ENCODE measurements around the gene SCN9A. TPM values are rescaled to one million over a fixed set of nuclear protein-coding genes. Genes with fewer than 3 reads are reported as not detected.

SCN9A gene
- polyA plus RNA-seq, 1 donor from 2014 or later: 10.4 TPM

DNA sequence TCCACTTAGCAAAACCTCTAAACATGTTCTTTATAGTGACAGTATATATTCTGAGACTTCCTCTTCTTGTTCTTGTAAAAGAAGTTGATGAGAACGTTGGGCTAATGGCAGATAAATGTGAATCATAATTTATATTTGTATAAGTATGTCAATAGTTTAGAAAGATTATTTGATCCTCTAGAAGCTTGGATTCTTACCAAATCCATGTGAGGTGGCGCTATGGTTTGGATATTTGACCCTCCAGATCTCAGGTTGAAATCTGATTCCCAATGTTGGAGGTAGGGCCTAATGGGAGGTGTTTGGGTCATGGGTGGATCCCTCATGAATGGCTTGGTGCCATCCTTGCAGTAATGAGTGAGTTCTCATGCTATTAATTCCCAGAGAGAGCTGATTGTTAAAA is 218.2 kb downstream of the SCN9A start:
- H3K4me3 ChIP-seq (ENCODE audit: low read length): no peak overlapping the region
- H3K9me2 ChIP-seq (ENCODE audit: insufficient read depth, low read length): no peaks in the 10 kb centered on the region
- H3K27ac ChIP-seq (ENCODE audit: low read length): no peak overlapping the region
- TF ChIP-seq MXI1 (conservative IDR thresholded peaks at IDR 0.05; ENCODE audit: poor library complexity, severe bottlenecking) (no peak), POLR2AphosphoS5 (IDR thresholded peaks at IDR 0.05) (no peak), EZH2 (IDR thresholded peaks at IDR 0.05; ENCODE audit: borderline replicate concordance, insufficient read depth, low read length, poor library complexity, severe bottlenecking) (no peak), SMC3 (conservative IDR thresholded peaks at IDR 0.05; ENCODE audit: poor library complexity) (no peak), TAF1 (IDR thresholded peaks at IDR 0.05; ENCODE audit: low read depth) (no peak), RAD21 (conservative IDR thresholded peaks at IDR 0.05) (no peak), EP300 (conservative IDR thresholded peaks at IDR 0.05; ENCODE audit: poor library complexity, severe bottlenecking) (no peak)
- TF ChIP-seq, protein P1, sequence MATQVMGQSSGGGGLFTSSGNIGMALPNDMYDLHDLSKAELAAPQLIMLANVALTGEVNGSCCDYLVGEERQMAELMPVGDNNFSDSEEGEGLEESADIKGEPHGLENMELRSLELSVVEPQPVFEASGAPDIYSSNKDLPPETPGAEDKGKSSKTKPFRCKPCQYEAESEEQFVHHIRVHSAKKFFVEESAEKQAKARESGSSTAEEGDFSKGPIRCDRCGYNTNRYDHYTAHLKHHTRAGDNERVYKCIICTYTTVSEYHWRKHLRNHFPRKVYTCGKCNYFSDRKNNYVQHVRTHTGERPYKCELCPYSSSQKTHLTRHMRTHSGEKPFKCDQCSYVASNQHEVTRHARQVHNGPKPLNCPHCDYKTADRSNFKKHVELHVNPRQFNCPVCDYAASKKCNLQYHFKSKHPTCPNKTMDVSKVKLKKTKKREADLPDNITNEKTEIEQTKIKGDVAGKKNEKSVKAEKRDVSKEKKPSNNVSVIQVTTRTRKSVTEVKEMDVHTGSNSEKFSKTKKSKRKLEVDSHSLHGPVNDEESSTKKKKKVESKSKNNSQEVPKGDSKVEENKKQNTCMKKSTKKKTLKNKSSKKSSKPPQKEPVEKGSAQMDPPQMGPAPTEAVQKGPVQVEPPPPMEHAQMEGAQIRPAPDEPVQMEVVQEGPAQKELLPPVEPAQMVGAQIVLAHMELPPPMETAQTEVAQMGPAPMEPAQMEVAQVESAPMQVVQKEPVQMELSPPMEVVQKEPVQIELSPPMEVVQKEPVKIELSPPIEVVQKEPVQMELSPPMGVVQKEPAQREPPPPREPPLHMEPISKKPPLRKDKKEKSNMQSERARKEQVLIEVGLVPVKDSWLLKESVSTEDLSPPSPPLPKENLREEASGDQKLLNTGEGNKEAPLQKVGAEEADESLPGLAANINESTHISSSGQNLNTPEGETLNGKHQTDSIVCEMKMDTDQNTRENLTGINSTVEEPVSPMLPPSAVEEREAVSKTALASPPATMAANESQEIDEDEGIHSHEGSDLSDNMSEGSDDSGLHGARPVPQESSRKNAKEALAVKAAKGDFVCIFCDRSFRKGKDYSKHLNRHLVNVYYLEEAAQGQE (IDR thresholded peaks at IDR 0.05; ENCODE audit: borderline replicate concordance): no peak
- TF ChIP-seq, protein P2, sequence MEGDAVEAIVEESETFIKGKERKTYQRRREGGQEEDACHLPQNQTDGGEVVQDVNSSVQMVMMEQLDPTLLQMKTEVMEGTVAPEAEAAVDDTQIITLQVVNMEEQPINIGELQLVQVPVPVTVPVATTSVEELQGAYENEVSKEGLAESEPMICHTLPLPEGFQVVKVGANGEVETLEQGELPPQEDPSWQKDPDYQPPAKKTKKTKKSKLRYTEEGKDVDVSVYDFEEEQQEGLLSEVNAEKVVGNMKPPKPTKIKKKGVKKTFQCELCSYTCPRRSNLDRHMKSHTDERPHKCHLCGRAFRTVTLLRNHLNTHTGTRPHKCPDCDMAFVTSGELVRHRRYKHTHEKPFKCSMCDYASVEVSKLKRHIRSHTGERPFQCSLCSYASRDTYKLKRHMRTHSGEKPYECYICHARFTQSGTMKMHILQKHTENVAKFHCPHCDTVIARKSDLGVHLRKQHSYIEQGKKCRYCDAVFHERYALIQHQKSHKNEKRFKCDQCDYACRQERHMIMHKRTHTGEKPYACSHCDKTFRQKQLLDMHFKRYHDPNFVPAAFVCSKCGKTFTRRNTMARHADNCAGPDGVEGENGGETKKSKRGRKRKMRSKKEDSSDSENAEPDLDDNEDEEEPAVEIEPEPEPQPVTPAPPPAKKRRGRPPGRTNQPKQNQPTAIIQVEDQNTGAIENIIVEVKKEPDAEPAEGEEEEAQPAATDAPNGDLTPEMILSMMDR (IDR thresholded peaks at IDR 0.05; ENCODE audit: poor library complexity, severe bottlenecking): no peak
- no peak overlapping the region for H2AFZ ChIP-seq (ENCODE audit: low read depth, low read length)
- H3K4me2 ChIP-seq (ENCODE audit: low read length): no peak overlapping the region
- no peaks in the 10 kb centered on the region for H4K20me1 ChIP-seq (ENCODE audit: insufficient read depth)
- no peak overlapping the region for H3K9ac ChIP-seq (ENCODE audit: low read length)
- no peaks in the 10 kb centered on the region for H3K9me3 ChIP-seq (ENCODE audit: low read length)
- no peaks in the 10 kb centered on the region for H3K36me3 ChIP-seq (ENCODE audit: insufficient read depth, low read length)
- no peaks in the 10 kb centered on the region for H3K27me3 ChIP-seq (ENCODE audit: insufficient read depth, low read depth, low read length)
- H3F3A ChIP-seq (ENCODE audit: insufficient read depth, low read length, poor library complexity, severe bottlenecking): no peaks in the 10 kb centered on the region
- no peaks in the 10 kb centered on the region for H3K79me2 ChIP-seq (replicated peaks; ENCODE audit: insufficient read depth, low read length)

DNA sequence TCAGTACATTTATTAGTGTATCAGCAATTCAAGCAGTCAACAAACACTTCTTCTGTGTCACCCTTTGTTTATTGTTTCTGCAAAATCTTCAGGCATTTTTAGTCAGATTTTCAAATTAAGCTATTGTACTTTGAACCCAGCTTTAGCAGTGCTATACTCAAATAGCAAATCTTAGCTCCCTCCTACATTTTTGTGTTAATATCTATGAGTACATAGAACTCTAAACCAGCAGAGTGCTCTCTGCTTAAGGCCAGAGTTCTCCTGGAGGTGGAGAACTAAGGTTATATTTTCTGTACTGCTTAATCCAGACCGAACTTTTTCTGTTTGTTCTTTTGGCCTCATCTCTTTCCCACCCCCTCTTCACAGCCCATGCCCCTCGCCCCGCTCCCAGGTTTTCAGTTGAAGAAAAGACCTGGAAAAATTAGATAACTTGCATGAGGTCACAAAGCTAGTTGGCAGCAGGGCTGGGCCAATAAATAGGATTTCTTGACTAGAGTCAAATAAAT is 218.7 kb downstream of the SCN9A start:
- no peaks in the 10 kb centered on the region for H3F3A ChIP-seq (ENCODE audit: insufficient read depth, low read length, poor library complexity, severe bottlenecking)
- H3K4me2 ChIP-seq (ENCODE audit: low read length): no peak overlapping the region
- no peaks in the 10 kb centered on the region for H3K9me2 ChIP-seq (ENCODE audit: insufficient read depth, low read length)
- H3K36me3 ChIP-seq (ENCODE audit: insufficient read depth, low read length): no peaks in the 10 kb centered on the region
- H3K4me3 ChIP-seq (ENCODE audit: low read length): no peak overlapping the region
- no peaks in the 10 kb centered on the region for H4K20me1 ChIP-seq (ENCODE audit: insufficient read depth)
- no peaks in the 10 kb centered on the region for H3K9me3 ChIP-seq (ENCODE audit: low read length)
- H3K27me3 ChIP-seq (ENCODE audit: insufficient read depth, low read depth, low read length): no peaks in the 10 kb centered on the region
- H3K27ac ChIP-seq (ENCODE audit: low read length): no peak overlapping the region
- no peak overlapping the region for H2AFZ ChIP-seq (ENCODE audit: low read depth, low read length)
- TF ChIP-seq RAD21 (conservative IDR thresholded peaks at IDR 0.05): no peak
- TF ChIP-seq, protein P1 (IDR thresholded peaks at IDR 0.05; ENCODE audit: borderline replicate concordance): no peak
- TF ChIP-seq TAF1 (IDR thresholded peaks at IDR 0.05; ENCODE audit: low read depth): no peak
- TF ChIP-seq POLR2AphosphoS5 (IDR thresholded peaks at IDR 0.05): no peak
- TF ChIP-seq SMC3 (conservative IDR thresholded peaks at IDR 0.05; ENCODE audit: poor library complexity): no peak
- TF ChIP-seq, protein P2 (IDR thresholded peaks at IDR 0.05; ENCODE audit: poor library complexity, severe bottlenecking): no peak
- TF ChIP-seq EZH2 (IDR thresholded peaks at IDR 0.05; ENCODE audit: borderline replicate concordance, insufficient read depth, low read length, poor library complexity, severe bottlenecking): no peak
- no peak for TF ChIP-seq EP300 (conservative IDR thresholded peaks at IDR 0.05; ENCODE audit: poor library complexity, severe bottlenecking)
- TF ChIP-seq MXI1 (conservative IDR thresholded peaks at IDR 0.05; ENCODE audit: poor library complexity, severe bottlenecking): no peak
- no peaks in the 10 kb centered on the region for H3K79me2 ChIP-seq (replicated peaks; ENCODE audit: insufficient read depth, low read length)
- H3K9ac ChIP-seq (ENCODE audit: low read length): no peak overlapping the region
